HG03521 (cell line): ENCODE data around the gene HYDIN.

Source experiments
- ATAC-seq: cut with Tn5 transposase; IDR thresholded peaks from one replicate; pipeline ENCODE4 v1.9.1; 2021; ENCODE audit warnings: mild to moderate bottlenecking, moderate library complexity; ENCODE audit not compliant: unreplicated experiment

HYDIN gene

DNA sequence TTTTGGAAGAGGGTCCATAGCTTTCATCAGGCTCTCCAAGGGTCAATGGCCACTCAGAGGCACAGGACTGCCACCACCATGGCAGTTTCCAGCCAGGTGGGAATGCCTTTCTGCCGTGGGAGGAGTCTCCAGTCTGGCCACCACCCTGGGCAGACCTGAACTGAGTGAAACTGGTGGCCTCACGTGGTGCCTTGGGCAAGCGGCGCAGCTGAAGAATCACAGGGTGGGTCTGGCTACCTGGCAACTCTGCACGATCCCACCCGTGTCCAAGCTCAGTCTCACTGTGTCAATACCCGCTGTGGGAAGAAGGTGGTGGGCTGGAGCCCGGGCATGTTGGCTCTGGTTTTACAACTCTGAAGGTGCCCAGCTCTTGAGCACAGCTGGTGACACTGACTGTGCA lies 461.4 kb downstream of the HYDIN start:
- ATAC-seq, result no peak

DNA sequence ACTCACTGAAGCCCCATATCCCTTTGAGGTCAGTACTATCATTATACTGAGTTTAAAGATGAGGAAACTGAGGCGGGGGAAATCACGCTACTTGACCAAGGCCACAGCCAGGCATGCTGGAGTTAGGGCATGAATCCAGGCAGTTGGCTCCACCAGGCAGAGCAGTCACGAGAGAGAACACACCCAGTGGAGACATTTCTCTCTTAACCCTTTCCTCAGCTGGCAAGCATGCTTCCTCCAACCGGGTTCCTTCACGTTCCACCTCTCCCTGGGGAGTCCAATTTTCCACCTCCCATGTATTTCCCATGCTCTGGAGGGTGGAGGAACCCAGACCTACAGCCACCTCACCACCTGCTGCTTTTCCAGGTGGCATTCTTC lies 462.3 kb downstream of the HYDIN start:
- ATAC-seq, result no peak

DNA sequence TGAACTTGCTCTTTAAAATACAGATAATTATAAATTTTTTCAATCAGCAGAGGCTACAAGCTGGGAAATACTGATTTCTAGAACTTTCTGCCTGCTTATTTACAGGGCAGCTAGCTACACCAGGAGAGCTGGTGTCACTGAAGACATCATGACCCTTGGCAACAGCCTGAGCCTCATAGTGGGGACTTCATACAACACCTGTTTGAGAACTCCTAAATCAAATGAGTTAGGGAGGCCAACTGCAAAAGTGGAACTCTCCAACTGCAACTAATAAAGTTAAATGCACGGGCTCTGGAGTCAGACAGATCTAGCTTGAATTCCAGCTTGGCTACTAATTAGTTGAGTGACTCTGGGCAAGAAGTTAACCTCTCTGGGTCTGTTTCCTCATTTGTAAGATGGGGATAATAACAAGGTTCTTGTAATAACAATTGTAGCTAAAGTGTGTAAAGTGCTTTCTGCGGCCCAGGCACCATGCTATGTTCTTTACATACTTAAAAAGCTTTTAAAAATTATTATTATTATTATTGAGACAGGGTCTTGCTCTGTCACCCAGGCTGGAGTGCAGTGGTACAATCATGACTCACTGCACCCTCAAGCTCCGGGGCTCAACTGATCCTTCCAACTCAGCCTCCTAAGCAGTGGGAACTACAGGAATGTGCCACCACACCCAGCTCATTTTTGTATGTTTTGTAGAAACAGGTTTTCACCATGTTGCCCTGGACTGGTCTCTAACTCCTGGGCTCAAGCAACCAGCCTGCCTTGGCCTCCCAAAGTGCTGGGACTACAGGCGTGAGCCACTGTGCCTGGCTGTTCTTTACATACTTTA lies 462.9 kb downstream of the HYDIN start:
- ATAC-seq, result no peak

DNA sequence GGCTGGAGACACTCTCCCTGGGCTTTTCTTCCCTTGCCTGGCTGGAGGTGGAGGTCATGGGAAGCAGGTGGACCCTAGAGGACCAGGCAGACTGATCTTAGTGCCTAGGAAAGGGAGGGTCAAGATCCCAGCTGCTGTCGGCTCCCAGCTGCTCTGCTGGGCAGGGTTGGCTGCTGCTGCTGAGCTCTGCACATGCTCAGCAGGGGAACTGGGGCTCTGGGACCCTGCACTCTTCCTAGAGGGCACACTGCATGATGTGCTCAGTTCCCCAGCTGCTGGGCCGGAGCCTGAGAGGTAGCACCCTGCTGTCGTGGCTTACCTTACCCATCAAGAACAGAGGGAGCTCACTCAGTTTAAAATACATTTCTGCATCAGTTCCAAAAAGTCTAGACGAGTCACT lies 463.9 kb downstream of the HYDIN start:
- ATAC-seq, result no peak

DNA sequence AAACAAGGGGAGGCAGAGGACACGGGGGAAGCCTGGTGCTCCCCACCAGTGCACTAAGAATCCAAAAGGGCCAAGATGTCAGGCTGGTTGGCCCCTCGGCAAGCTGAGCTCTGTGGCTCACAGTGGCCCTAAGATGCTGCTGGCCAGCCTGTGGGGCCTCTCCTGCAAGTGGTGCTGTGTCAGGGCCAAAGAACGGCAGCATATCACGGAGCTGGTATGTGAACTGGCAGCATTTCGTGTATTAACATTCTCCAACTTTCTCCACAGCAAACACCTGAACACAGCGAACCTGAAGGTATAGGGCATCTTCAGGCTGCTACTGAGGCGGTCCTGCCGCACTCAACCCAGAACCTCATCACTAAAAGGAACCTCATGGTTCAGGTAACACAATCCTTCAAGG lies 464.3 kb downstream of the HYDIN start:
- no peak for ATAC-seq

DNA sequence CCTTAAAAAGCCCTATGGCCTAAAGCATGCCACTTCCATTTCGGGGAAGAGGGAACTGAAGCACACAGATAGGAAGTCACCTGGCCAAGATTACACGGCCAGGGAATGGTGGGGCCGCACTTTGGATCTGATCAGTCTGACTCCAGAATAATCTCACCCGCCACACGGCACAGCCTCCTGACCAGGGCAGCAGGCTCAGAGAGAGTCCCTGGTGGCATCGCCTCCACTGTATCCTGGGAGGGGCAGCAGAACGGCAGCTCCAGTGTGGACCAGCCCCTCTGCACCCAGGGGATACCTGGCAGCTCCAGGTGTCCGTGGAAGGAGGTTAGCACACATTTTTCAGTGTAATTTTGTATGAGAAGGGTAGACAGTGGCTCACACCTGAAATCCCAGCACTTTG lies 465.0 kb downstream of the HYDIN start:
- no peak for ATAC-seq

DNA sequence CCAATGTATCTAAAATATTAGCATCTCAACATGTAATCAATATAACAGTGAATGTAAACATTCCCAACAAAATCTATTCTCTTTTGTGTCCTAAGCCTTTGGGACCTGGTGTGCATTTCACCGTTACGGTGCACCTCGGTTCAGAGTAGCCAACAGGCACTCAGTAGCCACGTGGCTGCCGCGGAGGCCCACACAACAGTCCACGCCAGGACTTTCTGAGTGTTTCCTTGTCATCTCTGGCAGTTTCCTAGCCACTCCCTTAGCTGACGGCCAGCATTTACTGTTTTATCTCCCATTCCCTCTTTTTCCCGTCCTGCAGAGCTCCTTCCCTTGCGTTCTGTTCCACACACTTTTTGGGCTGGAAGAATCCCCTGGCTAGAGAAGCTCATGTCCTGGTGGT lies 465.9 kb downstream of the HYDIN start:
- ATAC-seq, result no peak

DNA sequence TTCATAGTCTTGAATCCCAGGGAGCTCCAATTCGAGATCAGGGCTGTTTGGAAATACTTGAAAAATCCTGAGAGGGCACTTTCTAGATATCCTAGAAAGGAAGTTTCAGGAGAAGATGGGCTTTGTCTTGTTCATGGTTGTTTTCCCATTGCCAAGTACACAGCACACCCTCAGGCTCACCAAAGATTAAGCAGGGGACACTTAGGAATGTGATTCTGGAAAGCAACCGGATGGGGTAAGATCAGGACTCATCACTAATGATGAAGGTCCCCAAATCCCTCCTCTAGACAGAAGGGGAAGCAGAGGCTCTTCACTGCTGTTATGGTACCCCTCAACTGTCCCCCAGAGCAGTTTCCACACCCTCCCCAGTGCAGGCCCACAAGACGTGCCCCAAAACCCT lies 470.3 kb downstream of the HYDIN start:
- ATAC-seq, result no peak

DNA sequence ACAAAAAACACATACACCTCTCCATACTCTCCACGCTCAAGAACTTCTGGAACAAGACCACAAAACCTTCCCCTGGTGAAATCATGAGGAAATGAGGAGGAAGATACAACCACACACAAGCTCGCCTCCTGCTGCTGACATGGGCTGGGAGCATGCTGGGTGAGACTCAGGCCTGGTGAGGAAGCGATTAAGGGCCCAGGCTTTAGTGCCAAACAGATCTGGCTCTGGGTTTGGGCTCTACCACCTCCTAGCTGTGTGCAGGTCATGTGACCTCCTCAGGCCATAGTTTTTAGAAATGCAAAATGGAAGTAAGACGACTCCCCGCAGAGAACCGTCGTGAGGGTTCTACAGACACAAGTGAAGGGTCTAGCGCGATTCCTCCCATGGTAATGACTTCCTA lies 470.9 kb downstream of the HYDIN start:
- no peak for ATAC-seq

DNA sequence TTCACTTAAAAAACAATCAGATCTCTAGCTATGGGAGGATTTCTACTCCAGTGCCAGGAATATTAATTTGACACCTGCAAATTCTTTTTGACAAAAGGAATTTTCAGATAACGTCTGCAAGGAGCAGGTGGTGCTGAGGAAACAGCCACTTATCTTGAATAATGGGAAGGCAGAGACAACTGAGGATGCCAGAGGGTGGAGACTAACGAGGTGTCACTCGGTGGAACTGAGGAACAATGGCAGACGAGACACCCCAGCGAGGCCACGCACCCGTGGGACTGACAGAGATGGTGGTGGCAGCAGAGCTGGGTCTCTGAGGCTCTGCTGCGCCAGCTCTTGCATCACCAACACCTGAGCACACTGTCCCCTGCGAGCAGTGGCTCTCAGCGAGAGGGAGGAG lies 471.7 kb downstream of the HYDIN start:
- no peak for ATAC-seq
